Aorta (tissue), 5 donors: ENCODE measurements around the gene AMELX. TPM values are rescaled to one million over a fixed set of nuclear protein-coding genes. Genes with fewer than 3 reads are reported as not detected.

ENCODE experiments used
- ATAC-seq: fragments of 200-7000 bp; cut with Tn5 transposase; one replicate; pipeline ENCODE4 v1.9.1; 2022; ENCODE audit warnings: moderate library complexity; ENCODE audit not compliant: low FRiP score
- DNase-seq, 2 donors: peaks; one replicate each; pipeline ENCODE4 v3.0.0-alpha.2; 2020
- H3K27ac ChIP-seq, 2 donors: one replicate each; pipeline ENCODE4 v1.5.1; 2013; ENCODE audit warnings: low read length in 2 of 2, mild to moderate bottlenecking in 2 of 2, moderate library complexity in 2 of 2, control low read depth in 1 of 2, inconsistent platforms in 1 of 2, low read depth in 1 of 2
- H3K27me3 ChIP-seq, 2 donors: one replicate each; pipeline ENCODE4 v1.6.1; 2013; ENCODE audit warnings: control low read depth in 1 of 2, low read length in 1 of 2, mild to moderate bottlenecking in 1 of 2, moderate library complexity in 1 of 2; ENCODE audit not compliant: insufficient read depth in 2 of 2, control insufficient read depth in 1 of 2
- H3K36me3 ChIP-seq, 2 donors: one replicate each; pipeline ENCODE4 v1.6.1; 2013; ENCODE audit warnings: control low read depth in 1 of 2, low read length in 1 of 2, mild to moderate bottlenecking in 1 of 2; ENCODE audit not compliant: insufficient read depth in 2 of 2, control insufficient read depth in 1 of 2
- H3K4me1 ChIP-seq, 2 donors: one replicate each; pipeline ENCODE4 v1.6.1; 2013; ENCODE audit warnings: low read length in 2 of 2, control low read depth in 1 of 2, mild to moderate bottlenecking in 1 of 2, moderate library complexity in 1 of 2; ENCODE audit not compliant: insufficient read depth in 2 of 2, control insufficient read depth in 1 of 2
- H3K4me3 ChIP-seq, 2 donors: one replicate each; pipeline ENCODE4 v1.5.1; 2013; ENCODE audit warnings: low read length in 2 of 2, control low read depth in 1 of 2, mild to moderate bottlenecking in 1 of 2
- H3K9me3 ChIP-seq: one replicate; pipeline ENCODE4 v1.6.1; 2013; ENCODE audit warnings: mild to moderate bottlenecking, low read length; ENCODE audit not compliant: control insufficient read depth
- WGBS, 2 donors: extraction: QIAGEN DNeasy Blood & Tissue Kit; methylation state at CpG; one replicate each; pipeline ENCODE4 v1.1.7; 2013; 5-methylcytosine and 5-hydroxymethylcytosine counted together
- intact Hi-C, 2 donors: fragments of 100-400 bp; cut with DNase I; formaldehyde crosslinking; loops; one replicate each; pipeline versions ENCODE4 v1.14.2 to v1.15.0; 2022
- polyA plus RNA-seq, 2 donors: library from polyadenylated mRNA; stranded (reverse); fragments of 200-250 nt; gene quantifications; one replicate each; pipeline ENCODE4 v1.2.3, GENCODE V29; 2013
- total RNA-seq, 2 donors: library from RNA; stranded (reverse); fragmentation: NEBNext Ultra II Directional; extraction: Animal tissue kit (Norgen Biotek cat#: 25700); gene quantifications; one replicate each; pipeline ENCODE4 v1.2.1, GENCODE V29; 2021
- donor health status: healthy with polysubstance abuse.
- donor health status: Bipolar disorder and iron deficiency.
- donor health status: DM: no; HTN: no; CAD: no.
- donor health status: DM: no; HTN: no; CAD: no.
- donor health status: DM: yes; HTN: yes; CAD: no.

Gene AMELX
- total and polyA plus RNA-seq, 4 donors = not detected

DNA sequence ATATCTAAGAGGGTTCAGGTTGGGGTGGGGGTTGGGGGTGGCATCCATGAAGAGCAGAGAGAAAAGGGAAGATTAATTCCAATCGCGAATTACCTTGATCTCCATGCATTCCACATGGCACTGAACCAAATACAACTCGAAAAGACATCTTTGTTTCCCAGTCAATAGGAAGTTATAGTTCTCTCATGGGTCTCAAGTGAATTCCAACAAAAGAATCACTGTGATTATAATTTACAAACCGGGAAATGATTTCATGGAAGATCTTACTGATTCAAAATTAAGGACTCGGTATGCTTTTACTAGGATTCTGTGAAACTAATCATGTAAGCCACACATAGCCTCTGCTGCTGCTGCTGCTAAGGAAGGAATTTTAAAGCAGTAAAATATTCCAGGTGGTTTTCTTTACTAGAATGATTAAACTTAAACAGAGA lies 26.6 kb upstream of the AMELX start:
- no peak for DNase-seq
- peaks cover 0 to 6% of the 10 kb centered on the region in 2 donors for H3K4me1 ChIP-seq
- no peaks in the 10 kb centered on the region for H3K9me3 ChIP-seq
- H3K27me3 ChIP-seq = no peaks in the 10 kb centered on the region
- intact Hi-C loops = no loop called here
- WGBS, 2 donors = 60 to 62% methylated on average over 5 of the region's 5 CpGs
- no peak for ATAC-seq
- H3K27ac ChIP-seq = no peak overlapping the region
- H3K36me3 ChIP-seq = no peaks in the 10 kb centered on the region
- H3K4me3 ChIP-seq = no peak overlapping the region

DNA sequence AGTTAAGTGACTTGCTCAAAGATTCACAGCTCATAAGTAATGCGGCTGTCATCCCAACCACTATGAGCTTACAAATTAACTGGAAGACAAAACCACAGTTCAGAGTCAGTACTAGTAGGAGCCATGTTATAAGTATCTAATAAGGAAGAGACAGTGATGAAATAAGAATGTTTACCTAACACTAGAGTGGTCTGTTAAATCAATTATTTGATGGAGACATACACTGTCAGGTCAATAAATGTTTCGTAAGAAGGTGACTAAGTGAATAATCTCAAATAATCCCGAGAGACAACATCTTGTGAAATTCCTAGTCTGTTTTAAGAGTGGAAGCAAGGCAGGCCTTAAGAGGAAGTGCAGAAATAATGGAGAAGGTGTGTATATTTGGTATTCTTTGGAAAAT lies 25.8 kb upstream of the AMELX start:
- Histone ChIP-seq H3K36me3 (no peaks in the 10 kb centered on the region), H3K27me3 (no peaks in the 10 kb centered on the region), H3K4me3 (no peak overlapping the region), H3K9me3 (no peaks in the 10 kb centered on the region), H3K4me1 (peaks cover 0 to 6% of the 10 kb centered on the region in 2 donors), H3K27ac (no peak overlapping the region)
- intact Hi-C loops = no loop called here
- WGBS, 2 donors = 81 to 92% methylated on average over 3 of the region's 3 CpGs
- ATAC-seq (no peak), DNase-seq (no peak)

- 87 to 97% methylated on average over 3 of the region's 3 CpGs for WGBS, 2 donors
- DNase-seq (no peak), ATAC-seq (no peak)
- Histone ChIP-seq H3K27ac (no peak overlapping the region), H3K36me3 (no peaks in the 10 kb centered on the region), H3K4me1 (peaks cover 0 to 6% of the 10 kb centered on the region in 2 donors), H3K4me3 (no peak overlapping the region), H3K27me3 (no peaks in the 10 kb centered on the region), H3K9me3 (no peaks in the 10 kb centered on the region)
- intact Hi-C loops = no loop called here
Observed at GRCh38 chrX:11269006-11269405, 24.2 kb upstream of the AMELX start.

DNA sequence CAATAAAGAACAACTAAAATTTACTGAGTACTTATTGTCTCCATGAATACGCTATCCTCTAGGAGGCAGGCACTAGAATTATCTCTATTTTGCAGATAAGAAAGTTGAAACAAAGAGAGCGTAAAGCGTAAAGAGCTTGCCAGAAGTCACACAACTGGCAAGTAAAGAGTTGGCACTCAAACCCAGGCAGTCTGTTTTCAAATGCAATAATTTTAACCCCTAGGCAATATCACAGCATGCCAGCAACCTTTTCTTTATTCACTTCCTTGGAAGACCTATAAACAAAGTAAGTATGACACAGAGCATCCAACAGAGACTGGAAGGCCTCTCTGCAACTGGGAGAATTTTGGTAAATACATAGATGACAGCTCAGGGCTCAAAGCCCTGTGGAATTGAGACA lies 23.2 kb upstream of the AMELX start:
- Histone ChIP-seq H3K9me3 (no peaks in the 10 kb centered on the region), H3K4me3 (no peak overlapping the region), H3K27me3 (no peaks in the 10 kb centered on the region), H3K36me3 (no peaks in the 10 kb centered on the region), H3K4me1 (peaks cover 0 to 6% of the 10 kb centered on the region in 2 donors), H3K27ac (no peak overlapping the region)
- no peak for DNase-seq
- intact Hi-C loops = no loop called here
- ATAC-seq = no peak
- 19 to 33% methylated on average over 3 of the region's 3 CpGs for WGBS, 2 donors

DNA sequence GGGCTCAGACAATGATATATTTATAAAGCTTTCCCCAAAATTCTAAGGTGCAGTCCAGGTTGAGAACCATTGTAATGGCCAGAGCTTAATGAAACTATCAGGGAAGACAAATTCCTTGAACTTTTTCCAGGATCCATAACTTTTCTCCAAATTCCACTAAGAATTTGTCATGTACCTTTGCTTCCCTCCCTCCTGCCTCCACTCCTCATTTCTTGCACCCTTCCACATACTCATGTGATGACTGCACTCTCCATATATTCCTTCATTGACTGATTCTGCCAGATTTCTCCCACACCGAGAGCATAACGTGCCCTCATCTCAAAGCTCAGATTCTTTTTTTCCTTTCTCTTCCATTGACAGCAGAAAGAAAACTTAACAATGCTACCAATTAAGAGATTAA lies 20.9 kb upstream of the AMELX start:
- 66 to 77% methylated on average over 2 of the region's 2 CpGs for WGBS, 2 donors
- Histone ChIP-seq H3K9me3 (no peaks in the 10 kb centered on the region), H3K27me3 (no peaks in the 10 kb centered on the region), H3K4me1 (peaks cover 0 to 6% of the 10 kb centered on the region in 2 donors), H3K27ac (no peak overlapping the region), H3K4me3 (no peak overlapping the region), H3K36me3 (no peaks in the 10 kb centered on the region)
- intact Hi-C loops = no loop called here
- ATAC-seq = no peak
- no peak for DNase-seq

- no peaks in the 10 kb centered on the region for H3K36me3 ChIP-seq
- peaks cover 0 to 6% of the 10 kb centered on the region in 2 donors for H3K4me1 ChIP-seq
- WGBS, 2 donors = 69 to 98% methylated on average over 5 of the region's 5 CpGs
- intact Hi-C loops = no loop called here
- no peak overlapping the region for H3K4me3 ChIP-seq
- ATAC-seq (no peak), DNase-seq (no peak)
- no peak overlapping the region for H3K27ac ChIP-seq
- H3K27me3 ChIP-seq = no peaks in the 10 kb centered on the region
- no peaks in the 10 kb centered on the region for H3K9me3 ChIP-seq
Observed at GRCh38 chrX:11272863-11273262, 20.4 kb upstream of the AMELX start.

- no peak for DNase-seq
- intact Hi-C loops = no loop called here
- Histone ChIP-seq H3K27ac (no peak overlapping the region), H3K9me3 (no peaks in the 10 kb centered on the region), H3K4me1 (peaks cover 0 to 6% of the 10 kb centered on the region in 2 donors), H3K36me3 (no peaks in the 10 kb centered on the region), H3K4me3 (no peak overlapping the region), H3K27me3 (no peaks in the 10 kb centered on the region)
- ATAC-seq = no peak
- WGBS, 2 donors = 74 to 95% methylated on average over 1 of the region's 1 CpG
Observed at GRCh38 chrX:11273544-11273943, 19.7 kb upstream of the AMELX start.

- intact Hi-C loops = no loop called here
- Histone ChIP-seq H3K4me3 (no peak overlapping the region), H3K27ac (no peak overlapping the region), H3K4me1 (no peaks in the 10 kb centered on the region), H3K36me3 (no peaks in the 10 kb centered on the region), H3K9me3 (no peaks in the 10 kb centered on the region), H3K27me3 (no peaks in the 10 kb centered on the region)
- no peak for DNase-seq
- WGBS, 2 donors = 35 to 75% methylated on average over 2 of the region's 2 CpGs
- no peak for ATAC-seq
Observed at GRCh38 chrX:11282043-11282442, 11.2 kb upstream of the AMELX start.

DNA sequence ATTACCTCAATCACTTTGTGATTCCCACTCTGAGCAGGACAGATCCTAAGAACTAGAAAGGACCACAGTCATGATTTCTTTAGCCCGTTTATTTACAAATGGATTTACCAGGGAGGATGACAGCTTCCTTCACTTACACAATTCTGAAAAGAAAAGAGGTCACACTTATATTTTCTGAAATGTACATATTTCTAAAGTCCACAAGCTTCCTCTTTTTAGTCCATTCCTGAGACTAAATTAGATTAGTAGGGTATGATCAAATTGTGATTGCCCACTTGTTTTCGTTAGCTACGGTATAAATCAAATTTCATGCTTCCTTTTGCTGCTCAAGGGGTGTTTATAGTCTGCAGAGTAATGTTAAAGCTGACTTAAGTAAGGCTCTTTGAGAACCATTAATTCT lies 7.6 kb upstream of the AMELX start:
- H3K27me3 ChIP-seq = no peaks in the 10 kb centered on the region
- 82 to 91% methylated on average over 3 of the region's 3 CpGs for WGBS, 2 donors
- H3K36me3 ChIP-seq = no peaks in the 10 kb centered on the region
- no peak for DNase-seq
- H3K9me3 ChIP-seq = no peaks in the 10 kb centered on the region
- H3K4me3 ChIP-seq = no peak overlapping the region
- no peak for ATAC-seq
- no peaks in the 10 kb centered on the region for H3K4me1 ChIP-seq
- intact Hi-C loops = no loop called here
- H3K27ac ChIP-seq = no peak overlapping the region
